GM21390 (cell line): ENCODE results near the gene CIAO3.

Experiments used
- ATAC-seq: cut with Tn5 transposase; IDR thresholded peaks from one replicate; pipeline ENCODE4 v1.9.1; 2021; ENCODE audit not compliant: unreplicated experiment

The CIAO3 gene

DNA sequence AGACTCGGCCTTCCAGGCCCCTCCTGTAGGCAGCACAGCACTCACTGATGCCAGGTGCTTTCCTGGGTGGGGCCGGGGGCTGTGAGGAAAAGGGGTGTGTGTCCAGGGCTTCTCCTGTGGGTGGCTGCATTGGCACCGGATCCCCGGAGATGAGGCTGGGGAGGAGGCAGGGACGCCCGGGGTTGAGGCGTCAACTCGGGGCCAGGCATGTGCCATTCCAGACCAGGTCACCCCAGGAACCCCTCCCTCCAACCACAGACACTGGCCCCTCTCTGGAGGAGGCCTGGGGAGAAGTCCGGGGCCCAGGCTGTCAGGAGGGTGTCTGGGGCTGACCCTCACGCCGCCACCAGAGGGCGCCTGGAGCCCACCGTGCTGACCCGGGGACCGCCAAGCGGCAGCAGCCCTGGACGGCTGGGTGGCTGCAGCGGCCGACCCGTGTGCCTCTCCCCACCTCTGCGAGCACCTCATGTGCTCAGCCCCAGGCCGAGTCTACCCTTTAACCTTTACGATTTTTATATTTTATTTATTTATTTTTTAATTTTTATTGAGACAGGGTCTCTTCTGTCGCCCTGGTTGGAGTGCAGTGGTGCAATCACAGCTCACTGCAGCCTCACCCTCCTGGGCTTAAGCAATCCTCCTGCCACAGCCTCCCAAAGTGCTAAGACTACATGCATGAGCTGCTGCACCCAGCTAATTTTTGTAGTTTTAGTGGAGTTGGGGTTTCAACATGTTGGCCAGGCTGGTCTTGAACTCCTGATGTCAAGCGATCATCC is 29.1 kb downstream of the CIAO3 start:
- ATAC-seq, result no peak

GRCh38 chr16:711084-711483 is 29.7 kb downstream of the CIAO3 start:
- no peak for ATAC-seq

- no peak for ATAC-seq
Measured at GRCh38 chr16:710500-711075, 30.2 kb downstream of the CIAO3 start.

DNA sequence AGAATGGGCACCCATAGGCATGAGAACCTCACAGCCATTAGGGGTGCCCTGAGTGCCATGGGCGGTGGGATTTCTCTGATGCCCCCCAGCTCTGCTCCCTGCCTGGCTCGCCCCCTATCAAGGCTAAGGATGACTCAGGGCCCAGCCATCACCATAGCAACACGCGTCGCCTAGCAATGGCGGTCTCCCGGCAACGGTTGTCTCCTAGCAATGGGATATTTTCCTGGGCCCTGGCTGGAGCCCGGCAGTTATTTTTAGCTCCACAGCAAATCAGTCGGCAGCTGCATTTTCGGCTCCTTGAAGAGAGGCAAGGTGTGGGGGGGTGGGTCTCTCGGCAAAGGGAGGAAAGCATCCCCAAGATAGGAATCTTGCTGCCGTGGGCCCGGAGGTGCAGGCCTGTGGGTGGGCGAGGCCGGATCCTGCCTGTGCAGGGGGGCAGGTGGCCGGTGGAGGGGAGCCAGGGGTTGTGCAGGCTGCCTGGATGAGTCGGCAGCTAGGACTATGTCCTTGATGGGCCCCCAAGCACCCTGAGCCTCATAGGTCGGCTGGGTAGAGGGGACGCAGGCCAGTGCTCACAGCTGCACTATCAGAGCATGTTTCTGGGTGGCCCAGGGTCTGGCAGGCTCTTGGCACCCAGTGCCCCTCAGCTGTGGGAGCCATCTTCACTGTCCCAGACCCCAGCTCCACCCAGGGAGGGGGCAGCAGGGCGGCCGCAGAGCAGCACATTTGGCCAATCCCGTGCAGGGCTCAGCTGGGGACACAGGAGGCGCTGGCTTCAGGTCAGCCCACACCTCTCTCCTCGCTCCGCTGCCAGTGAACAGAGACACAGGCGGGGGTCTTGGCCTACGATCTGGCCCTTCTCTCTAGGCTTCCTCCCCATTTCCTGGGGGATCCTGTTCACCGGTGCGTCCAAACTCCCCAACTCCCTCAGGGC is 31.0 kb downstream of the CIAO3 start:
- no peak for ATAC-seq

- no peak for ATAC-seq
Measured at GRCh38 chr16:708959-709358, 31.8 kb downstream of the CIAO3 start.

DNA sequence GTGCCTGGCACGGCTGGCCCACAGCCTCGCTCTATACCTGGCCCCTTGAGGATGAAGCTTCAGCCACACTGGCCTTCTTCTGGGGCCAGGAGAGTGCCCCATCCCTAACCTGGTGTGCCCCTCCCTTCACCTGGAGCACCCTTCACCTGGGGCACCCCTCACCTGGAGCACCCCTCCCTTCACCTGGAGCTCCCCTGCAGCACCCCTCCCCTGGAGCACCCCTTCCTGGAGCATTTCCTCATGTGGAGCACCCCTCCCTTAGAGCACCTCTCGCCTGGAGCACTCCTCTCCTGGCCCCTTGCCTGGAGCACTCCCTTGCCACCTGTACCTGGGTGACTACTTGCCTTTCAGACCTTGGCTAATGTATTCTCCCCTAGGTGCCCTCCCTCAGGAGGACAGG is 32.8 kb downstream of the CIAO3 start:
- ATAC-seq, result no peak

- ATAC-seq, result no peak
Measured at GRCh38 chr16:707062-707538, 33.7 kb downstream of the CIAO3 start.

GRCh38 chr16:706189-707061 is 34.4 kb downstream of the CIAO3 start:
- no peak for ATAC-seq

DNA sequence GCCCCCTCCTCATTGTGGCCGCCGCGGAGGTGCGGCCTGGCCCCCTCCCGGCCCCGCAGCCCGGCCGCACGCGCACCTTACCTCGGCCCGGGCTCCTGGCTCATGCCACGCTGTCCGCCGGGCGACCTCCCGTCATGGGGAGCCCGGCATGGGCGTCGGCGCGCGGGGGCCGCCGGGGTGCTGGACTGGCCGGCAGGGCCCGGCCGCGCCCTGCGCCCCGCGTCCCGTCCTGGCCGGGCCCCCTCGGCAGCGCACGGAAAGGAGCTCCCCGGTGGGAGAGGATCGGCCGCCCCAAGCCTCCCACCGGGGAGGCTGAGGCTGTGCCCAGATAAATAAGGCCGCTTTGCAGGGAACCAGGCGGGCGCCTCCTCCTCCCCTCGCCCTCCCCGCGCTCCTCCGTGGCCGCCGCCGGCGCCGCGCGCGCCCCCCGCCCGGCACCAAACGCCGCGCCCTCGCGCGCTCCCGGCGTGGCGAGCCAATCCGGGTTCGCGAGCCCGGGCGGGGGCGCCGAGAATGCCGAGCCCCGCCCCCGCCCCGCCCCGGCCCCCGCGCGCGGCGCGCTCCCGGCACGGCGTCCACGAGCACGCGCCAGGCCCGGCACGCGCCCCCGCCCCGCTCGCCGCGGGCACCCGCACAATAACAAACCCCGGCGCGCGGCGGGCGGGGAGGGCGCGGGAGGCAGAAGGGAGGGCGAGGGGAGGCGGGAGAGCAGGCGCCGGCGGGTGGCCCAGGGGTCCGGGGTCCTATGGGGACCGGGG is 35.2 kb downstream of the CIAO3 start, which contains the start of gene FBXL16:
FBXL16 (minus strand) TSS at position 371 of the 758 bp plus-strand sequence. CDS start 8,396 bp downstream, outside the sequence.
- ATAC-seq, result no peak

DNA sequence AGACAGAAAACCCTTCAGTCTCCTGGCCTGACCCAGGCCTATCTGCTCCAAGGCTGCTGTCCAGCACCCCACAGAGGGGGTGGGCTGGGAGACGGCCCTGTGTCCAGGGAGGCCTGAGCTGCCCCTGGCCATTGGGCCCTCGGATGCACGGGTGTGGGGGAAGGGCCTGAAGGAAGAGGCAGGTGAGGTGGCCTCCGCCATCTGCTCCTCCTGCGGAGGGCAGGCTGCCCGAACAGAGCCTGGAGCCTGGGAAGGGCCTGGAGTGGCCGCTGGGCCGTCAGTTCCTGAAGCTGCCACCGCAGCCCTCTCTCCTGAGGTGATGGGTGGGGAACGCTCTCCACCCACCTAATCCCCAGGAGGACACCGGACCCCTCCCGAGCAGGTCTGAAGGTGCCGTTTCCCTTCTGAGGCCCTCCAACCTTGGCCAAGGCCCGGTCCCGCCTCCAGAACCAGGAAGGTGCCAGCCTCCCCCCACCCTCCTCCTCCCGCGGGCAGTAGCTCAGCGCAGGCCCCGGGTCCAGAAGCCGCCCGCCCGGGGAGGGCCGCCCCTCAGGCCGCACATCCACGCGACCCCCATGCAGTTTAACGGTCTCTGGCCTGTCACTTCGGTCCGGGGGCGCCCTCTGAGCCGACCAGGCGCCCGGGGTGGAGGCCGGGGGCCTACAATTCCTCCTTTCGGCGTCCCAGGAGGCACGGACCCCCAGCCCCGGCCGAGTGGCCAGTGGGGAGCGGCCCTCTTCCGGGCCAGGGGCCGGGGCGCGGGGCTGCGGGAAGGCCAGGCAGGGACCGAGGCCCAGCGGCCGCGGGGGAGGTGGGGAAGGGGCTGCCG is 36.0 kb downstream of the CIAO3 start:
- ATAC-seq, result no peak

- ATAC-seq, result no peak
Measured at GRCh38 chr16:704047-704446, 36.8 kb downstream of the CIAO3 start.

DNA sequence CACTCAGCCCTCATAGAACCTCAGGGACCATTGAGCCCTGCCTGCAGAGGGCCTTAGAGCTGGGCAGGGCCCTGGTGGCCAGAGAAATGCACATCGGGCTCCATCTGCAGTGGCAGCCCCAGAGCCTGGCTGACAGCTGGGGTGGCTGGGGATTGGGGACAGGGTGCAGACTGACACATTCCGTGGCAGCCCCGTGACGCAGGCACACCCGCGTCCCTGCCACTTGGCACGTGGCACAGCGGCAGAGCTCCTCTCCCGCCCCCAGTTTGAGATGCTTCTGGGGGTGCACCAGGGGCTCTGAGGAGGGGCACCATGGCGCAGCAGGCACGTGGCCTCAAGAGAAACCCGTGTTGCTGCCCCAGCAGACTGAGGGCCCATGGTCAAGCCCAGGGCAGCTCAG is 37.4 kb downstream of the CIAO3 start:
- no peak for ATAC-seq

GRCh38 chr16:702341-702740 is 38.5 kb downstream of the CIAO3 start:
- ATAC-seq, result no peak

- ATAC-seq, result no peak
Measured at GRCh38 chr16:700684-701584, 39.9 kb downstream of the CIAO3 start.

DNA sequence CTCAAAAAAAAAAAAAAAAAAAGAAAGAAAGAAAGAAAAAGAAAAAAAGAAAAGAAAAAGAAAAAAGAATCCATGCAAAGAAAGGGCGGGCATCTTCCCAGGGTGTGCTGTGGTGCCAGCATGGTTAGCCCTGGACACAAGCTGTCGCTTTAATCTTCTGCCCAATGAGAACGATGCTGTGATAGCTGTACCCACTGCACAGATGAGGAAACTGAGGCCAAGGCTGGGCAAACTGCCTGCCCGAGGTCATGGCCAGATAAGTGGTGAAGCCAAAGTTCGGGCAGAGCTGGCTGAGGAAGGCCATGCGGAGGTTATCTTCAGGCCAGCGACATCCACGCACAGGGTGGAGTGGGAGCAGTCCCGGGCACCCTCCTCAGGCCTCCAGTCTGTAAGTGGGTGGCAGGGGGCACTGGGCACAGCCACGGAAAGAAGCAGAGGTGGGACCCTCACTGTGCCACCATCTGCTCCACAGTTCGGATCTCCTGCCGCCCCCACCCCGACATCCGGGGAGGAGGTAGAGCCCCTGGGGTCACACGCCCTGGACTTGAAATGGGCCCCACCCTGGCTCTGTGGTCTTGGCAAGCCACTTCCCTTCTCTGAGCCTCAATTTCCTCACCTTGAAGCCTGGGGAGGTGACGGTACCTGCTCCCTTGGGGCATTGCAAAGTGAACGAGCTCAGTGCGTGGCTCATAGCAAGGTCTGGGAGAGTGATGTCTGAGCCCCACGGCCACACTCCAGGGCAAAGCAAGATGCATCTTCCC is 41.7 kb downstream of the CIAO3 start:
- no peak for ATAC-seq

GRCh38 chr16:695355-696089 is 45.3 kb downstream of the CIAO3 start:
- ATAC-seq, result no peak
